Measurements from ENCODE around the gene TMEM50A. TPM values are rescaled to one million over a fixed set of nuclear protein-coding genes. Genes with fewer than 3 reads are reported as not detected.
"Not testable (repeated sequence)": the region's sequence is repeated elsewhere in the genome, so short reads cannot be mapped to it uniquely, and the experiment has no call there.

TMEM50A gene
- total RNA-seq, 6 experiments from 2014 or later: 22.2 to 43.1 (median 36.4) TPM

DNA sequence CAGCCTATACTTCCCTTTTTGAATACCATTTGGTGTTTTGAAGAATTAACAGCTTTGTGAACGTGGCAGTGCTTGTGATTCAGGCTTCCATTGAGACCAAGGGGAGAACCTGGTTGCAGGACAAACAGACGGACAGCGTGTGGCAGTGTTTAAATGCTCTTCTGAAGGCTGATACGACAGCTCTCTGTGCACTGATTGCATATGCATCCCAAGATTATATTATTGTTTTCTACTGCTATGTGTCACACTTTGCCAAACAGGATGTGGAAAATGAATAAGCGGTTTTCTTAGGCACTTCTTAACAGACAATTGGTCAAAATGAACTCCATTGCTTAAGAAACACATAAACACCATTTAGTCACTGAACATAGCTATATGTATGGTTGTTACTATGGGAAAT lies 8.2 kb upstream of the TMEM50A start:
- H3K4me3 ChIP-seq; H3K36me3 ChIP-seq; H3K9me3 ChIP-seq; DNase-seq; intact Hi-C loops (cut with DNase I); H3K27me3 ChIP-seq: not testable (repeated sequence)
- peak in 2 of 4 donors; percentile 8 to 13 for TF ChIP-seq CTCF (IDR thresholded peaks at IDR 0.05)
- Histone ChIP-seq H3K4me1 (peaks cover 0 to 11% (median 0%) of the 10 kb centered on the region in 4 donors), H3K27ac (peak overlapping the region in 1 of 3 donors; percentile 49)
- no CpG with 5 or more reads among the region's 5 CpGs for WGBS (ENCODE audit: insufficient coverage, low coverage, low lambda C conversion rate, missing lambda C conversion rate)
- ATAC-seq: peak; percentile 69 to 86 (median 78)

DNA sequence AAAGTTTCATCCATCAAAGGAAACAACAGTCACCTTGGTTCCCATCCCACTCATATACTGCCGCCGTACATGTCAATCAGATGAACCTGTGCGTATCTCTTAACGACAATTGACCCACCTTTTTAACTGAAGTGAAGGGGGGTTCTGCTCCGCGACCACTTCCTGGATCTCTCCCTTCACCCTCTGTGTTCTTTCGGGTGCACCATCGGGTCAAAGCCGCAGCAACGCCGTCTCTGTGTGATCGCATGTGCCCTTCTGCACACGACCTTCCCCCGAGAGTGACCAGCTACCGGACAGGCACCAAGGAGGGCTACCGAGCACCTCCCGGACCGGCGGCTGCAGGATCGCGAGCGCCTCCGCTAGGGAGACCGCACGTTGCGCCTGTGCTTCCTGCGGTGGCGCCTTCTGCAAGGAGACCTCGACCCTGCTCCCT lies 1.2 kb upstream of the TMEM50A start:
- H3K27me3 ChIP-seq; intact Hi-C loops (cut with DNase I); H3K9me3 ChIP-seq; H3K36me3 ChIP-seq: not testable (repeated sequence)
- WGBS (ENCODE audit: insufficient coverage, low coverage, low lambda C conversion rate, missing lambda C conversion rate): 1% methylated on average over 11 of the region's 29 CpGs
- Histone ChIP-seq H3K4me1 (peaks cover 0 to 17% (median 5%) of the 10 kb centered on the region in 4 donors), H3K27ac (peak overlapping the region in 1 of 3 donors; percentile 33), H3K4me3 (peak overlapping the region; percentile 39 to 60 (median 58))
- peak; percentile 56 to 63 (median 63) for ATAC-seq
- peak in 1 of 4 donors; percentile 13 for TF ChIP-seq CTCF (IDR thresholded peaks at IDR 0.05)
- peak in 2 of 3 donors; percentile 63 to 76 for DNase-seq

DNA sequence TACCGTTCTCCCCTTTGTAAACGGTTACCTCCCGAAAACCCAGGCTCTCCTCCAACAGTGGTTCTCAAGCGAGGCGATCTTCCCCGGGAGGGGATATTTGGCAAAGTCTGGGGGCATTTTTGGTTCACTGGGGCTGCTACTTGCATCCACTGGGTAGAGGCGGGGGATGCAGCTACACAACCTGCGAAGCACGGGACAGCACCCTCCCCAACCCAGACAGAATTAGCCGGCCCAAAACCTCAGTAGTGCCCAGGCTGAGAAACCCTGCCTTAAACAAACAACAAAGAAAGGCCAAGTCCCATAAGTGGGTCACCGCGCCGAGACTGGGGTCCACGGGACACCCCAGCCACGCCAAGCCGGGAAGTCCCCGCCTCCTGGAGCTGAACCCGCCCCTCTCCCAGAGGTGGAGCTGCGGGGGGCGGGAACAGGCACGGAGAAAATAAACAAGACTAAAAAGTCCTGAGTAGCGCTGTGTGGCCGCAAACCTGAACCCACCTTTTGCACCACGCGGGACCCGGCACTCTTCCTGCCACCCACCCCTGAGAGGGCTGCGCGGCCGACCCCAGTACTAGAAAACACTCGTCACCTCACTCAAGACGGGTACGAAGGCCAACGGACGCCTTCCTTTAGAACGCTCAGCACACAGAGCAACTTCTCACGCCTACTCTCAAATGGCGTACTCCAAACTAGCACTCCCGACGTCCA lies 499 bp upstream of the TMEM50A start:
- ATAC-seq (peak; percentile 85 to 92 (median 86)), DNase-seq (peak in 1 of 3 donors; percentile 29)
- WGBS (ENCODE audit: insufficient coverage, low coverage, low lambda C conversion rate, missing lambda C conversion rate): 0% methylated on average over 11 of the region's 39 CpGs
- peak overlapping the region; percentile 92 to 95 (median 93) for H3K4me3 ChIP-seq
- peaks cover 0 to 17% (median 5%) of the 10 kb centered on the region in 4 donors for H3K4me1 ChIP-seq
- intact Hi-C loops (cut with DNase I); H3K36me3 ChIP-seq; H3K9me3 ChIP-seq; H3K27me3 ChIP-seq: not testable (repeated sequence)
- peak overlapping the region; percentile 91 to 97 (median 94) for H3K27ac ChIP-seq

DNA sequence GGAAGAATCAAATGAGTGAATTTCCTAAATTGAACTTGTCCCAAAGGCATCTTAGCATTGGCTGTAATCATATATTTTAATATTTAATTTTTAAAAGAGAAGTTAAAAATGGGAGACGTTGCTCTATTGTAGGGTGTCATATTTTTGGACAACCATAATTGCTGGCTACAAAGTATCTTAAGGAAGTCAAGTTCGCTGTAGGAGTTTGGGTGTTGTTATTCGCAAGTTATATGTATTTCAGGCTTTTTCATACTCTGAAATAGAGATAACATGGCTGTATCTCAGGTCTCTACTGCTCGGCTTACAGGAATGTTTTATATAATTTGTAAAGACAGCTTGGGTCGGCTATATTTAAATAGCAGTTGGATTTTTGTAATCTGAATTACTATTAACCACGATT lies 852 bp downstream of the TMEM50A start:
- WGBS (ENCODE audit: insufficient coverage, low coverage, low lambda C conversion rate, missing lambda C conversion rate): 2% methylated on average over 6 of the region's 6 CpGs
- Histone ChIP-seq H3K27me3 (no peaks in the 10 kb centered on the region), H3K4me1 (peaks cover 0 to 17% (median 5%) of the 10 kb centered on the region in 4 donors), H3K9me3 (no peaks in the 10 kb centered on the region), H3K4me3 (peak overlapping the region; percentile 92 to 95 (median 93)), H3K36me3 (peaks cover 0 to 9% (median 0%) of the 10 kb centered on the region in 4 donors), H3K27ac (peak overlapping the region; percentile 91 to 97 (median 94))
- TF ChIP-seq POLR2A (IDR thresholded peaks at IDR 0.05) (no peak), CTCF (IDR thresholded peaks at IDR 0.05) (no peak)
- no peak for ATAC-seq
- intact Hi-C loops (cut with DNase I): no loop called here
- no peak for DNase-seq

- Histone ChIP-seq H3K27ac (no peak overlapping the region), H3K4me1 (peaks cover 0 to 17% (median 5%) of the 10 kb centered on the region in 4 donors), H3K36me3 (peaks cover 0 to 9% (median 0%) of the 10 kb centered on the region in 4 donors), H3K27me3 (no peaks in the 10 kb centered on the region), H3K9me3 (no peaks in the 10 kb centered on the region), H3K4me3 (no peak overlapping the region)
- intact Hi-C loops (cut with DNase I): no loop called here
- no peak for TF ChIP-seq CTCF (IDR thresholded peaks at IDR 0.05)
- TF ChIP-seq POLR2A (IDR thresholded peaks at IDR 0.05): no peak
- no peak for DNase-seq
- 87% methylated on average over 6 of the region's 6 CpGs for WGBS (ENCODE audit: insufficient coverage, low coverage, low lambda C conversion rate, missing lambda C conversion rate)
- no peak for ATAC-seq
Observed at GRCh38 chr1:25341746-25342145, 3.6 kb downstream of the TMEM50A start.

Measured in right lobe of liver (tissue), 6 donors.